GM21528 (cell line): ENCODE data around the gene ELOB.

ENCODE experiments used
- ATAC-seq: cut with Tn5 transposase; IDR thresholded peaks from one replicate; pipeline ENCODE4 v1.9.1; 2021; ENCODE audit warnings: mild to moderate bottlenecking, moderate library complexity; ENCODE audit not compliant: unreplicated experiment, low FRiP score

Gene ELOB

GRCh38 chr16:2811703-2812471 is 34.8 kb upstream of the ELOB start:
- ATAC-seq = no peak

- no peak for ATAC-seq
These were observed 33.6 kb upstream of the ELOB start for GRCh38 chr16:2810651-2811050.

GRCh38 chr16:2809149-2809760 is 32.2 kb upstream of the ELOB start:
- ATAC-seq = no peak

- ATAC-seq = no peak
These were observed 31.1 kb upstream of the ELOB start for GRCh38 chr16:2808181-2808580.

- ATAC-seq = no peak
These were observed 29.2 kb upstream of the ELOB start for GRCh38 chr16:2806286-2806685.

GRCh38 chr16:2804728-2805127 is 27.6 kb upstream of the ELOB start:
- no peak for ATAC-seq

- no peak for ATAC-seq
These were observed 26.6 kb upstream of the ELOB start for GRCh38 chr16:2803545-2804195.

- ATAC-seq = no peak
These were observed 22.8 kb upstream of the ELOB start for GRCh38 chr16:2799859-2800226.

- ATAC-seq = no peak
These were observed 22.3 kb upstream of the ELOB start for GRCh38 chr16:2799205-2799858.

- no peak for ATAC-seq
These were observed 21.7 kb upstream of the ELOB start for GRCh38 chr16:2798723-2799204.

GRCh38 chr16:2795395-2796143 is 18.5 kb upstream of the ELOB start:
- ATAC-seq = no peak

GRCh38 chr16:2792940-2793339 is 15.9 kb upstream of the ELOB start:
- no peak for ATAC-seq

- no peak for ATAC-seq
These were observed 14.1 kb upstream of the ELOB start for GRCh38 chr16:2791174-2791573.

- ATAC-seq = no peak
These were observed 13.6 kb upstream of the ELOB start for GRCh38 chr16:2790631-2791030.

GRCh38 chr16:2787961-2788360 is 10.9 kb upstream of the ELOB start:
- ATAC-seq = no peak

GRCh38 chr16:2787406-2787805 is 10.3 kb upstream of the ELOB start, which contains the start of gene PRSS33:
Gene PRSS33, minus strand, starts transcription at chr16:2787560. Its CDS starts 1,013 bp downstream, at chr16:2786547.
- ATAC-seq = no peak

GRCh38 chr16:2786826-2787151 is 9.7 kb upstream of the ELOB start:
- ATAC-seq = no peak

GRCh38 chr16:2786061-2786825 is 9.2 kb upstream of the ELOB start:
- ATAC-seq = no peak

- ATAC-seq = no peak
These were observed 8.3 kb upstream of the ELOB start for GRCh38 chr16:2785101-2785991.
